Measurements from ENCODE around the gene NATD1.
"Not testable (repeated sequence)": the region's sequence is repeated elsewhere in the genome, so short reads cannot be mapped to it uniquely, and the experiment has no call there.

The NATD1 gene

GRCh38 chr17:21214015-21214776 is 39.0 kb downstream of the NATD1 start, which contains the start of gene TMEM11:
TSS of gene TMEM11 (minus strand) at chr17:21214161. CDS start at chr17:21214152, 9 bp downstream.
- peak; percentile 97 for DNase-seq

GRCh38 chr17:21213638-21214014 is 39.6 kb downstream of the NATD1 start:
- DNase-seq: peak; percentile 59

- no peak for DNase-seq
These were observed 40.2 kb downstream of the NATD1 start for GRCh38 chr17:21212826-21213637.

- DNase-seq: no peak
These were observed 41.3 kb downstream of the NATD1 start for GRCh38 chr17:21211825-21212479.

- DNase-seq: peak; percentile 27
These were observed 42.7 kb downstream of the NATD1 start for GRCh38 chr17:21210411-21211076.

- DNase-seq: no peak
These were observed 43.6 kb downstream of the NATD1 start for GRCh38 chr17:21209511-21210175.

- no peak for DNase-seq
These were observed 44.9 kb downstream of the NATD1 start for GRCh38 chr17:21208352-21208751.

- DNase-seq: no peak
These were observed 48.3 kb downstream of the NATD1 start for GRCh38 chr17:21204935-21205334.

GRCh38 chr17:21202512-21202911 is 50.7 kb downstream of the NATD1 start:
- DNase-seq: no peak

GRCh38 chr17:21201874-21202273 is 51.3 kb downstream of the NATD1 start:
- DNase-seq: no peak

GRCh38 chr17:21201298-21201595 is 52.0 kb downstream of the NATD1 start:
- no peak for DNase-seq

- DNase-seq: no peak
These were observed 52.5 kb downstream of the NATD1 start for GRCh38 chr17:21200590-21201297.

- no peak for DNase-seq
These were observed 53.4 kb downstream of the NATD1 start for GRCh38 chr17:21199856-21200255.

- DNase-seq: no peak
These were observed 53.9 kb downstream of the NATD1 start for GRCh38 chr17:21199311-21199710.

- no peak for DNase-seq
These were observed 54.8 kb downstream of the NATD1 start for GRCh38 chr17:21198411-21198810.

- DNase-seq: no peak
These were observed 57.1 kb downstream of the NATD1 start for GRCh38 chr17:21196126-21196525.

- no peak for DNase-seq
These were observed 58.5 kb downstream of the NATD1 start for GRCh38 chr17:21194703-21195102.

- no peak for DNase-seq
These were observed 59.0 kb downstream of the NATD1 start for GRCh38 chr17:21194226-21194625.

- no peak for DNase-seq
These were observed 60.2 kb downstream of the NATD1 start for GRCh38 chr17:21193031-21193430.

- not testable (repeated sequence) for DNase-seq
These were observed 60.8 kb downstream of the NATD1 start for GRCh38 chr17:21192414-21192813.

- no peak for DNase-seq
These were observed 61.5 kb downstream of the NATD1 start for GRCh38 chr17:21191698-21192097.

GRCh38 chr17:21190078-21190477 is 63.1 kb downstream of the NATD1 start:
- DNase-seq: no peak
